Gastroesophageal sphincter (tissue), 4 donors: Measurements from ENCODE around the gene THADA. TPM values are rescaled to one million over a fixed set of nuclear protein-coding genes. Genes with fewer than 3 reads are reported as not detected.

Experiments
- ATAC-seq: fragments of 150-250 bp; one replicate; pipeline ENCODE4 v1.9.1; 2016; ENCODE audit warnings: mild to moderate bottlenecking, moderate library complexity
- H3K27ac ChIP-seq, 4 donors: fragments of 200-600 bp; sonication (generic) in 3 of 4; 1 replicate in 3 of 4; 2 replicates in 1 of 4; pipeline ENCODE4 v1.5.1; 2016 to 2019
- H3K27me3 ChIP-seq: fragments of 200-600 bp; sonication (generic); one replicate; pipeline ENCODE4 v1.5.1; 2019
- H3K36me3 ChIP-seq, 2 donors: fragments of 200-600 bp; sonication (generic); one replicate each; pipeline ENCODE4 v1.5.1; 2019; ENCODE audit warnings: control low read depth in 1 of 2
- H3K4me1 ChIP-seq, 3 donors: fragments of 200-600 bp; sonication (generic); 1 replicate in 2 of 3; 2 replicates in 1 of 3; pipeline ENCODE4 v1.5.1; 2016 to 2019; ENCODE audit warnings: control low read depth in 2 of 3
- H3K4me3 ChIP-seq, 2 donors: fragments of 200-600 bp; sonication (generic); one replicate each; pipeline ENCODE4 v1.5.1; 2019; ENCODE audit warnings: mild to moderate bottlenecking in 1 of 2, moderate library complexity in 1 of 2
- H3K9me3 ChIP-seq, 3 donors: fragments of 200-600 bp; sonication (generic); one replicate each; pipeline ENCODE4 v1.5.1; 2017 to 2019; ENCODE audit warnings: control low read depth in 2 of 3
- EP300 ChIP-seq: sonication (generic); formaldehyde crosslinking; IDR thresholded peaks from one replicate; pipeline ENCODE4 v1.6.1; 2017; ENCODE audit warnings: antibody characterized with exemption, mild to moderate bottlenecking
- POLR2A ChIP-seq, 2 donors: fragments of 450-650 bp; IDR thresholded peaks; one replicate each; pipeline ENCODE4 v1.6.1; 2017; ENCODE audit warnings: antibody characterized with exemption in 2 of 2, mild to moderate bottlenecking in 2 of 2, moderate library complexity in 1 of 2
- POLR2AphosphoS5 ChIP-seq: sonication (generic); formaldehyde crosslinking; IDR thresholded peaks from one replicate; pipeline ENCODE4 v1.6.1; 2017; ENCODE audit warnings: antibody characterized with exemption
- WGBS, 2 donors: methylation state at CpG; one replicate each; pipeline ENCODE4 v1.1.5; 2018; ENCODE audit warnings: low coverage in 1 of 2; 5-methylcytosine and 5-hydroxymethylcytosine counted together
- total RNA-seq, 4 donors: library from RNA; depleted of rRNA; stranded (reverse); fragments of >200 nt; gene quantifications; one replicate each; pipeline ENCODE4 v1.1.0, GENCODE V29; 2016
- TF ChIP-seq, protein P1 (sequence below), 4 experiments: fragments of 200-600 bp in 2 of 4; fragments of 450-650 bp in 2 of 4; sonication (generic) in 1 of 4; IDR thresholded peaks; one replicate each; pipeline ENCODE4 v1.5.1; 2017 to 2019; ENCODE audit warnings: antibody characterized with exemption in 4 of 4, mild to moderate bottlenecking in 2 of 4, moderate library complexity in 2 of 4

Gene THADA
- total RNA-seq, 4 donors from 2014 or later = 19.7 to 34.4 (median 22.3) TPM

DNA sequence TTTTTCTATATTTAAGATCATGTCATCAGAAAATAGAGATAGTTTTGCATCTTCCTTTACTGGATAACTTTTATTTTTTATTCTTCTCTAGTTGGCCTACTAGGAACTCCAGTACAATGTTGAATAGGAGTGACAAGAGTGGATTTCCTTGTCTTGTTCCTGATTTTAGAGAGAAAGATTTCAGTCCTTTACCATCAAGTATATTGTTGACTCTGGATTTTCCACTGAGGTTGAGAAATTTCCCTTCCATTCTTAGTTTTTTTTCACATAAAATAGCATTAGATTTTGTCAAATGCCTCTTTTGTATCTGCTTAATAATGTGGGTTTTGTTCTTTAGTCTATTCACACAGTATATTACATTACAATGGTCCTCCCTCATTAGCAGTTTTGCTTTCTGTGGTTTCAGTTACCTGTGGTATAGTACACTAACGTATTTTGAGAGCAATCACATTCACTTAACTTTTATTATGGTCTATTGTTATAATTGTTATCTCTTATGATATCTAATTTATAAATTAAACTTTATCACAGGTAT, 105.5 kb downstream of the THADA start:
- TF ChIP-seq POLR2A (IDR thresholded peaks at IDR 0.05) (no peak), POLR2AphosphoS5 (no peak), EP300 (no peak)
- TF ChIP-seq, protein P1, sequence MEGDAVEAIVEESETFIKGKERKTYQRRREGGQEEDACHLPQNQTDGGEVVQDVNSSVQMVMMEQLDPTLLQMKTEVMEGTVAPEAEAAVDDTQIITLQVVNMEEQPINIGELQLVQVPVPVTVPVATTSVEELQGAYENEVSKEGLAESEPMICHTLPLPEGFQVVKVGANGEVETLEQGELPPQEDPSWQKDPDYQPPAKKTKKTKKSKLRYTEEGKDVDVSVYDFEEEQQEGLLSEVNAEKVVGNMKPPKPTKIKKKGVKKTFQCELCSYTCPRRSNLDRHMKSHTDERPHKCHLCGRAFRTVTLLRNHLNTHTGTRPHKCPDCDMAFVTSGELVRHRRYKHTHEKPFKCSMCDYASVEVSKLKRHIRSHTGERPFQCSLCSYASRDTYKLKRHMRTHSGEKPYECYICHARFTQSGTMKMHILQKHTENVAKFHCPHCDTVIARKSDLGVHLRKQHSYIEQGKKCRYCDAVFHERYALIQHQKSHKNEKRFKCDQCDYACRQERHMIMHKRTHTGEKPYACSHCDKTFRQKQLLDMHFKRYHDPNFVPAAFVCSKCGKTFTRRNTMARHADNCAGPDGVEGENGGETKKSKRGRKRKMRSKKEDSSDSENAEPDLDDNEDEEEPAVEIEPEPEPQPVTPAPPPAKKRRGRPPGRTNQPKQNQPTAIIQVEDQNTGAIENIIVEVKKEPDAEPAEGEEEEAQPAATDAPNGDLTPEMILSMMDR (IDR thresholded peaks at IDR 0.05) = no peak
- Histone ChIP-seq H3K4me3 (no peak overlapping the region), H3K36me3 (no peaks in the 10 kb centered on the region), H3K4me1 (no peaks in the 10 kb centered on the region), H3K27me3 (no peaks in the 10 kb centered on the region), H3K27ac (no peak overlapping the region), H3K9me3 (no peaks in the 10 kb centered on the region)
- WGBS, 2 donors = 79% methylated on average over 1 of the region's 1 CpG; no CpG with 5 or more reads in 1 of the 2 donors
- no peak for ATAC-seq

GRCh38 chr2:43488737-43489136, 107.1 kb downstream of the THADA start:
- Histone ChIP-seq H3K27ac (no peak overlapping the region), H3K27me3 (no peaks in the 10 kb centered on the region), H3K4me3 (no peak overlapping the region), H3K4me1 (peaks cover 0 to 14% (median 2%) of the 10 kb centered on the region in 3 donors), H3K36me3 (no peaks in the 10 kb centered on the region), H3K9me3 (no peaks in the 10 kb centered on the region)
- TF ChIP-seq POLR2AphosphoS5 (no peak), EP300 (no peak), POLR2A (IDR thresholded peaks at IDR 0.05) (no peak)
- TF ChIP-seq, protein P1 (IDR thresholded peaks at IDR 0.05) = no peak
- WGBS, 2 donors = 77 to 90% methylated on average over 3 of the region's 3 CpGs
- ATAC-seq = no peak

DNA sequence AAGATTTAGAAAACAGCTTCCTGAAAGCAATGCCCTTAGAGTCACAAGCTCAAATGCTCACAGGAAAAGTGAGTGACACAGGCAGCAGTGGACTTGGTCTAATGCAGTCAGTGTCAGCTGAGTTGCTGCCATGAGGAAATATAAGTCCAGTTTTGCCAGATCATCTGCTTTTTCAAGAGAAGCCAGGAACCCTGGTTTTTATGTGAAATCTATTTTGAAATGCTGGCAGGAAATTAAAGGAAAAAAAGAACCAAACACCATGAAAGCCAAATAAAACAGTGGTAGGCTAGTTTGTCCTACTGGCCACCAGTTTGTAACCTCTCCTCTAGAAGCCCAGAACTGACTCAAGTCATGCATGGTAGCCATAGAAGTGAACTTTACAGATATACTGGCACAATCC, 109.2 kb downstream of the THADA start:
- no peaks in the 10 kb centered on the region for H3K27me3 ChIP-seq
- no peaks in the 10 kb centered on the region for H3K9me3 ChIP-seq
- peak overlapping the region in 3 of 4 donors; percentile 0 to 51 (median 34) for H3K27ac ChIP-seq
- H3K36me3 ChIP-seq = no peaks in the 10 kb centered on the region
- ATAC-seq = peak; percentile 65
- peaks cover 7 to 35% (median 13%) of the 10 kb centered on the region in 3 donors for H3K4me1 ChIP-seq
- no peak for TF ChIP-seq EP300
- TF ChIP-seq, protein P1 (IDR thresholded peaks at IDR 0.05) = no peak
- no peak for TF ChIP-seq POLR2AphosphoS5
- TF ChIP-seq POLR2A (IDR thresholded peaks at IDR 0.05) = no peak
- H3K4me3 ChIP-seq = no peak overlapping the region

GRCh38 chr2:43484323-43484930, 111.4 kb downstream of the THADA start:
- peak; percentile 35 for ATAC-seq
- no peak overlapping the region for H3K4me3 ChIP-seq
- TF ChIP-seq EP300 = no peak
- TF ChIP-seq, protein P1 (IDR thresholded peaks at IDR 0.05) = peak; percentile 49 to 80 (median 72)
- H3K27ac ChIP-seq = peak overlapping the region; percentile 7 to 72 (median 52)
- H3K9me3 ChIP-seq = no peaks in the 10 kb centered on the region
- peaks cover 7 to 39% (median 13%) of the 10 kb centered on the region in 3 donors for H3K4me1 ChIP-seq
- H3K27me3 ChIP-seq = no peaks in the 10 kb centered on the region
- no peaks in the 10 kb centered on the region for H3K36me3 ChIP-seq

- Histone ChIP-seq H3K27ac (peak overlapping the region; percentile 66 to 78 (median 72)), H3K4me3 (no peak overlapping the region), H3K4me1 (peaks cover 7 to 45% (median 17%) of the 10 kb centered on the region in 3 donors), H3K27me3 (no peaks in the 10 kb centered on the region), H3K9me3 (no peaks in the 10 kb centered on the region), H3K36me3 (no peaks in the 10 kb centered on the region)
- WGBS, 2 donors = 10 to 28% methylated on average over 3 to 4 of the region's 4 CpGs
- TF ChIP-seq POLR2AphosphoS5 (peak; percentile 56), EP300 (no peak)
- peak; percentile 74 for ATAC-seq
These were observed 112.9 kb downstream of the THADA start for GRCh38 chr2:43482961-43483360.
